GM12873 (cell line): ENCODE results near the gene DYSF.

ENCODE experiments used
- CTCF ChIP-seq: IDR thresholded peaks from 2 replicates; pipeline ENCODE4 v1.5.1; 2012; ENCODE audit warnings: low read depth, mild to moderate bottlenecking, moderate library complexity, low read length, control low read depth; ENCODE audit not compliant: insufficient read depth; ENCODE audit errors: missing control alignments

The DYSF gene

GRCh38 chr2:71712158-71712818 is 258.9 kb downstream of the DYSF start:
- no peak for TF ChIP-seq CTCF

GRCh38 chr2:71713581-71714580 is 260.5 kb downstream of the DYSF start:
- no peak for TF ChIP-seq CTCF

DNA sequence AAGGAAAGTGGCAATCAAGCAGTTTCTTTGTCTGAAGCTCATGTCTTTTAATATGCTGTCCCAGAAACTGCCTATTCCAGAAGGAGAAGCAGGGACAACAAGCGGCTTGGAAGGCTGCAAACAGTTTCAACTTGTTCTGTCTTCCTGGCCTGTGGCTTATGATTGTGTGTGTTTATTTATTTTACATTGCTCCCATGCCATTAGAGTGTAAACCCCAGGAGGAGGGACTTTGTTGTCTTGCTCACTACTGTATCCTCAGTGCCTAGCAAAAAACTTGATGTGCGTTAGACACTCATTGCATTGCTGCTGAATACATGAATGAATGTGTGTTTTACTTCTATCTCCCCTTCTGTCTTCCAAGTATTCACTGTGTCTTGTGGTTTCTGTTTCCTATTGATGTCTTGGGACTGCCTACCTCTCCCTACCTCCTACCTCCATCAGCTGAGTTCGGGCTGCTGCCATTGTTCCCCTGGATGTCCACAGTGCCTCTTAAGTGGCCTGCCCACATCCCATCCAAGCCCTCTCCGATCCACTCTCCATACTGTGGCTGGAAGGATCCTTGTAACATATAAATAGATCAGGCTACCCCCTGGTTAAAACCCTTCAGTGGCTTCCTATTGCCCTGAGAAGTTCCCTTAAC is 261.4 kb downstream of the DYSF start:
- TF ChIP-seq CTCF, result no peak

- no peak for TF ChIP-seq CTCF
These were observed 261.9 kb downstream of the DYSF start for GRCh38 chr2:71715241-71715750.

GRCh38 chr2:71715951-71716696 is 262.8 kb downstream of the DYSF start:
- TF ChIP-seq CTCF, result no peak

DNA sequence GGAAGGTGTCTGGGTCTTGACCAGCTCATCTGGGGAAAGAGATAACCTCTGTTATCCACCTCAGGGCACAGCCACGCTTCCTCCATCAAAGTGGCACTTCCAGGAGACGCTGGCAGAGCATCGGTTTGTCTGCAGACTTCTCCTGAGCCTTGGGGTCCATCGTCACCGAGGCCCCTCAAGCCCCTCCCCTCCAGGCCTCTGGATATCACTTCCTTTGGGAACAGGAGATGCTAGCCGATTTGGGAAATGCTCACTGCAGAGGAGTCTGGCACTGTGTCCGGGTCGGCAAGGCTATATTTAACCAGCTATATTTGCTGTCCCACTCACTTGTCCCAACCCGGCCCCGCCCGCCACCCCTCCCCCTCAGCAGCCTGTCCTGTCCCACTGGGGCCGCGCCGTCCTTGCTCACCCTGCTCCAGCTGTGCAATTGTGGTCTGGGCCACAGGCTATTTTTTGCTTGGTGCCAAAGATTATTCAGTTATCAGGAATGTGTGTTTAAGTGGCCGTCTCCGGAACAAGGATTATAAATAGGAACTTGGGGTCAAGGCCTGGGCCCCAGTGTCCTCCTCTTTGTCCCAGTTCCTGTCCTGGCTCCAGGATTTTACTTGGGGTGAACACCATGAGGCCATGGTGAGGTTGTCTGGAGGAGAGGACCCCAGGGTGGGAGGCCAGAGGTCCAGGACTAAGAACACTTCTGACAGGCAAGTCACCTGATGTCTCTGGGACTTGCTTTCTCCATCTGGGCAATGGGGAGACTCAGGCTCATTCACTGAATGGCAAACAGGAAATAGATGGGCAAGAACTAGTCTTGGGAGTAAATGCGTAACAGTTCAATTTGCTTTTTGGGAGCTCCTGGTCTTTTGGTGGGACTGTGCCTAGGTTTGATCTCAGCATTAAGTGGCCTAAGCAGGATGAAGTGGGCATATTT is 263.6 kb downstream of the DYSF start:
- TF ChIP-seq CTCF, result no peak
